Lower leg skin (tissue), 3 donors: Measurements from ENCODE around the gene FGD3.

Source experiments
- POLR2A ChIP-seq, 2 donors: fragments of 450-650 bp; IDR thresholded peaks; one replicate each; pipeline ENCODE4 v1.6.1; 2016 to 2017; ENCODE audit warnings: antibody characterized with exemption in 2 of 2, mild to moderate bottlenecking in 1 of 2, moderate library complexity in 1 of 2
- TF ChIP-seq, protein P1 (sequence below), 3 donors: fragments of 450-650 bp; IDR thresholded peaks; one replicate each; pipeline ENCODE4 v1.5.1; 2016; ENCODE audit warnings: antibody characterized with exemption in 3 of 3, mild to moderate bottlenecking in 3 of 3, moderate library complexity in 2 of 3

- no peak for TF ChIP-seq POLR2A (IDR thresholded peaks at IDR 0.05)
- TF ChIP-seq, protein P1, sequence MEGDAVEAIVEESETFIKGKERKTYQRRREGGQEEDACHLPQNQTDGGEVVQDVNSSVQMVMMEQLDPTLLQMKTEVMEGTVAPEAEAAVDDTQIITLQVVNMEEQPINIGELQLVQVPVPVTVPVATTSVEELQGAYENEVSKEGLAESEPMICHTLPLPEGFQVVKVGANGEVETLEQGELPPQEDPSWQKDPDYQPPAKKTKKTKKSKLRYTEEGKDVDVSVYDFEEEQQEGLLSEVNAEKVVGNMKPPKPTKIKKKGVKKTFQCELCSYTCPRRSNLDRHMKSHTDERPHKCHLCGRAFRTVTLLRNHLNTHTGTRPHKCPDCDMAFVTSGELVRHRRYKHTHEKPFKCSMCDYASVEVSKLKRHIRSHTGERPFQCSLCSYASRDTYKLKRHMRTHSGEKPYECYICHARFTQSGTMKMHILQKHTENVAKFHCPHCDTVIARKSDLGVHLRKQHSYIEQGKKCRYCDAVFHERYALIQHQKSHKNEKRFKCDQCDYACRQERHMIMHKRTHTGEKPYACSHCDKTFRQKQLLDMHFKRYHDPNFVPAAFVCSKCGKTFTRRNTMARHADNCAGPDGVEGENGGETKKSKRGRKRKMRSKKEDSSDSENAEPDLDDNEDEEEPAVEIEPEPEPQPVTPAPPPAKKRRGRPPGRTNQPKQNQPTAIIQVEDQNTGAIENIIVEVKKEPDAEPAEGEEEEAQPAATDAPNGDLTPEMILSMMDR (IDR thresholded peaks at IDR 0.05) = no peak
Measured at GRCh38 chr9:92969516-92970466, 22.5 kb downstream of the FGD3 start.
